NCI-H128 (cell line): ENCODE data around the gene IGFL2.
"Not testable (repeated sequence)": the region's sequence is repeated elsewhere in the genome, so short reads cannot be mapped to it uniquely, and the experiment has no call there.

ENCODE experiments used
- DNase-seq: peaks from one replicate; lab custom pipeline; 2025; ENCODE audit not compliant: unreplicated experiment; lab: John Stamatoyannopoulos, UW

Gene IGFL2

DNA sequence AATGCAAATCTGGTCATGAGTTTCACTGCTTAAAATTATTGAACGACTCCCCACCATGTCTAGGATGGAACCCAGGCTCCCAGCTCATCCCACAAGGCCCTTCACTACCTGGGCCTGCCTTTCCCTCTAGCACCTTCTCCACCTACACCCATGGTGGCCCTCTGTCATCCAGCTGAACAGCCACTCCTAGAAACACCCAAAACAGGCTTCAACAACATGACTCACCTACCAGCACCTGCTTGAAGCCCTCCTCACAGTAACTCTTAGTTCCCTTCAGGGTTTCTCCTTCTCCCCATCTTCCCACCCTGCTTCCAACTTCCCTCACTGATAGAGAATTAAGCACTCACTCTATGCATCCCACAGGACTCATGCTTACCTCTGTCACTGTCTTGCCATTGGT, 6.6 kb upstream of the IGFL2 start:
- DNase-seq, result no peak

DNA sequence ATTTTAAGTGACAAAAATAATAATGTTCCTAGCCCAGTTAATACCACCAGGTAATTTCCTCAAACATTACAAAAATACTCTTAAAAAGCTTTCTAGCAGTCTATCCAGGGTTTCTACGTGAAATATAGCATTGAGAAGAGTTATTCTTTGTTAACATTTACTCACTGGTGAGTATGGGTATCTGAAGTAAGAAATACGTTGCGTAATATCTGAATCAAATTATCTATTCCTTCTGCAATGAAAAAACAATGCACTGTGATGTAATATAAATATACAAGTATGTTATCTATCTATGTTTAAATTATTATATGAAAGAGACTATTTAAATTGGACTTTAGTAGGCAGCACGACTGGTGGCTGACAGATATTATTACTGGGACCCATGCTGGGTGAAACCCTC, 5.7 kb upstream of the IGFL2 start:
- DNase-seq, result no peak

DNA sequence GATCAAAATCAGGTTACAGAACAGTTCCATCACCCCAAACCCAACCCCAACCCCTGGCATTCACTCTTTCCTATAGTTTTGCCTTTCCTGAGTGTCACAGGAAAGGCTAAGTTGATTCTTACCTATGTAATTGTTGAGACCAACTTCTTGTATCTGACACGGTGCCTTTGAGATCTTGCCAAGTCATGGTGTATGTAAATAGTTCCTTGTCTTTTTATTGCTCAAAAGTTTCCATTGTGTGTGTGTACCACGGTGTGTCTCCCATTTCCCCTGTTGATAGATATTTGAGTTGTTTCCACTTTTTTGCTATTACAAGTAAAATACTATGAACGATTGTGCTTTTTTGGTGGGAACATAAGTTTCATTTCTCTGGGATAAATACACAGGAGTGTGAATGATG, 3.3 kb upstream of the IGFL2 start:
- no peak for DNase-seq

- no peak for DNase-seq
Observed at GRCh38 chr19:46147166-46147740, 785 bp upstream of the IGFL2 start.

DNA sequence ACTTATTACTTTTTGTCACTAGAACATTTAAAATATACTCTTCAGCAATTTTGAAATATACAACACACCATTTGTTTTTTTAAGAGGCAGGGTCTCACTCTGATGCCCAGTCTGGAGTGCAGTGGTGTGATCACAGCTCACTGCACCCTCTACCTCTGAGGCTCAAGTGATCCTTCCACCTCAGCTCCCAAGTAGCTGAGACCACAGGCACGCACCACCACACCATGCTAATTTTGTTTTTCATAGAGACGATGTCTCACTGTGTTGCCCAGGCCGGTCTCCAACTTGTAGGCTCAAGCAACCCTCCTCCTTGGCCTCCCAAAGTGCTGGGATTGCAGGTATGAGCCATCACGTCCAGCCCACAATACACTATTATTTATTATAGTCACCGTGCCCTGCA, 2.6 kb downstream of the IGFL2 start:
- no peak for DNase-seq

- DNase-seq, result no peak
Observed at GRCh38 chr19:46155237-46155636, 7.2 kb downstream of the IGFL2 start.

DNA sequence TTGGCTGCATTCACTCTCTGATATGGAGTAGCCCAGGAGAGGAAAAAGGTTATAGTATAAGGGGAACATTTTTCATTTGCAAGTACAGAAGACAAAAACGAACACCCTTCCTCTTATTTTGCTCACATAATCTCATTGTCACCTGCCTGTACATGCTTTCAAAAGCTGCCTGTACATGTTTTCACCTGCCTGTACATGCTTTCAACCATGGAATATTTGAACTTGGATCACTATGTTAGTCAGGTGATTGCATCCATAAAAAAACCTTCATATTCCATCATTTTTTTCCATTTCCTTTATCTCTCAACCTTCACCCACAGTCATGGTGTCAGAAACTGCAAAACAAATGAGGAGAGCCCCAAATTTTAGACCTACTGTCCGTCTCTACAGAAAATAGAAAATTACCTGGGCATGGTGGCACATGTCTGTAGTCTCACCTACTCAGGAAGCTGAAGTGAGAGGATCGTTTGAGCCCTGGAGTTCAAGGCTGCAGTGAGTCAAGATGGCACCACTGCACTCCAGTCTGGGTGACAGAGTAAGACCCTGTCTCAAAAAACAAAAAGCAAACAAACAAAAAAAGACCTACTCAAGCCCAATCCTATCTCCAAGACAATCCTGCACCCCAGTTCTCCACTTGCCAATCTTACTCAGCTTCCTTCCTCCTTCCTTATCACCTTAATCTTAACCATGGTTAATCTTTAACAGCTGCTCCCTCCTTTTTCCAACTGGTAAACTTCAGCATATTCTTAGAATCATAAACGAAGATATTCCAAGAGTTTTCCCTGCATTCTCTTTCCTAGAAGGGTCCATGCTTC, 11.6 kb downstream of the IGFL2 start:
- no peak for DNase-seq

DNA sequence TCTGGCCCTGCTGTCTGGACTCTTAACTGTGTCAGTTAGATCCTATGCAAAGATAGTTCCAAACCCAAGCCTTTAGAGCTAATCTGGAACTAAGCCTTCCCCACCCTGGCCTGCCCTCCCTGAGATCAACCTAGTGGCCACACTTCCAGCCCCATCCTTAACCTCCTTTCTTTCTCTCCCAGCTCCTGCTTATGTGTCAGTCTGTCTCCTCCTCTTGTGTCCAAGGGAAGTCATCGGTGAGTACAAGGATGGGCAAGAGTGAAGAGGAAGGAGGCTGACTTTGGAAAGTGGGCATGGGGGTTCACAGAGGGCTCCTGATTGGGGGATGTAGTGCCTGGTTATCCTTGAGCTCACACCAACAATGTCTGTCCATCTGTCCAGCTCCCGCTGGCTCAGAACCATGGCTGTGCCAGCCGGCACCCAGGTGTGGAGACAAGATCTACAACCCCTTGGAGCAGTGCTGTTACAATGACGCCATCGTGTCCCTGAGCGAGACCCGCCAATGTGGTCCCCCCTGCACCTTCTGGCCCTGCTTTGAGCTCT, 12.3 kb downstream of the IGFL2 start:
- DNase-seq, result no peak

GRCh38 chr19:46161642-46162257, 13.7 kb downstream of the IGFL2 start:
- not testable (repeated sequence) for DNase-seq

- DNase-seq, result no peak
Observed at GRCh38 chr19:46162731-46163130, 14.7 kb downstream of the IGFL2 start.

GRCh38 chr19:46173886-46174480, 25.9 kb downstream of the IGFL2 start:
- no peak for DNase-seq

- no peak for DNase-seq
Observed at GRCh38 chr19:46176116-46176860, 28.2 kb downstream of the IGFL2 start.

- no peak for DNase-seq
Observed at GRCh38 chr19:46179076-46179759, 31.2 kb downstream of the IGFL2 start.

- DNase-seq, result no peak
Observed at GRCh38 chr19:46180701-46181387, 32.8 kb downstream of the IGFL2 start.

DNA sequence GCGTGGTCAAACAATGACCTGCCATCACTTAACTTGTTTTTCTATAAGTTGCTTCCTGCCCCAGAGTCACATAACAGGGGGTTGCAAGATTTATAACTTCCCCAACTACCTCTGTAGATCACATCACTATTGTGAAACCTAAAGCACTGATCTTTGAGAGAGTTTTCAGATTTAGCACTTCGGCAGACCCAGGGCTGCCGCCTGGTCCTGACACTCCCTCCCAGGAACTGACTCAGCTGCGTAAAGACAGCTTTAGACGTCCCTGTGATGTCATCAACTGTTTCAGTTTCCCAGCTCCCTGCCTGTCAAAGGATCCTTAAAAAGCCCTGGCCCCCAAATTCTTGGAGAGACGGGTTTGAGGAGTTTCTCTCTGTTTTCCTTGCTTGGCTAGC, 33.3 kb downstream of the IGFL2 start:
- no peak for DNase-seq

GRCh38 chr19:46182476-46182875, 34.4 kb downstream of the IGFL2 start:
- no peak for DNase-seq

GRCh38 chr19:46184775-46185710, 37.0 kb downstream of the IGFL2 start:
- DNase-seq, result not testable (repeated sequence)

- no peak for DNase-seq
Observed at GRCh38 chr19:46186101-46186716, 38.2 kb downstream of the IGFL2 start.
